ENCODE measurements around the gene MGAT5. TPM values are rescaled to one million over a fixed set of nuclear protein-coding genes. Genes with fewer than 3 reads are reported as not detected.

The MGAT5 gene
- total RNA-seq, 1 donor from 2014 or later, result 151 TPM

DNA sequence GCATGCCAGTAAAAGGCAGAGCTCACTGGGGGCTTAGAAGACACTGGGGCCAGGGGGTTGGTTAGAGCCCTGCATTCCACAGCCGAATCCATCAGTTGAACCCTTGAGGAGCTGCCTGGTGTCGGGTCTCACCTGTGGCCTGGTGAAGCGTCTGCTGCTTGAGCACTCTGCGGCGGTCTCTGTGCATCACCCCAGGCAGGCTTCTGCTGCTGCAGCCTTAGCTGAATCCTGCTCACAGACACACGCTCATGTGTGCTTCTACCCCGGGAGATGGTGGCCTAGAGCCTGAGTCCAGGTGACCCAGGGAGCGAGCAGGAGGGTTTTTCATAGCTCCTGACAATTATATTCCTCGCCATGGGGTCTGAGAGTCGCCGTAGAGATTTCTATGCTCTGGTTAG, 192.1 kb downstream of the MGAT5 start:
- DNase-seq (ENCODE audit: low spot score), result no peak

DNA sequence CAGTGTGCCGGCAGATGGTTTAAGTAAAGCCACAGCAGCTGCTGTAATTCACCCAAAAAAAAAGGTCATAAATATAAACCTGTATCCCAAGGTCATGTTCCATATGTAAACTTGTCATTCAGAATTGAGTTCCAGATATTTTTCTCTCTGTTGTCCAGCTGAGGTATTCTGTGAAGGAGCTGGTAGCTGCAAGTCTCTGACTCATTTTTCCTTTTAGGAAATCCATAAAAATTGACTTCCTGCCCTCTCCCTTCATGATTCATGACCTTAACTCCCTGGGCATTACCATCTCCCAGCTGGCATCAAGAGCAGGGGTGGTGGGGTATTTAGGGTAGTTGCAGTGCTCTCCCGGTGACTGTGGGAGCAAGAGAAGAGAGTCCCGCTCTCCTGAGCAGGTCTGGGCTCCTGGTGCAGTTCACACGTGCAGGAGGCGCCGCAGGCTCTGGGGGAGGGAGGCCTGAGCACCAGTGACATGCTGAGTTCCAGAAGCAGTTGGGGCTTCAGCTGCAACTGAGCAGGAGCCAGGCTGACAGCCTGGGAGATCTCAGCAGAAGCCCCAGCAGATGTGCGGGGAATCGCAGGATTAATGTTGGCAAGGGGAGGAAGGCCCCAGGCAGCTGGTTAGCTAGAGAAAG, 192.6 kb downstream of the MGAT5 start:
- peak; percentile 87 for DNase-seq (ENCODE audit: low spot score)

DNA sequence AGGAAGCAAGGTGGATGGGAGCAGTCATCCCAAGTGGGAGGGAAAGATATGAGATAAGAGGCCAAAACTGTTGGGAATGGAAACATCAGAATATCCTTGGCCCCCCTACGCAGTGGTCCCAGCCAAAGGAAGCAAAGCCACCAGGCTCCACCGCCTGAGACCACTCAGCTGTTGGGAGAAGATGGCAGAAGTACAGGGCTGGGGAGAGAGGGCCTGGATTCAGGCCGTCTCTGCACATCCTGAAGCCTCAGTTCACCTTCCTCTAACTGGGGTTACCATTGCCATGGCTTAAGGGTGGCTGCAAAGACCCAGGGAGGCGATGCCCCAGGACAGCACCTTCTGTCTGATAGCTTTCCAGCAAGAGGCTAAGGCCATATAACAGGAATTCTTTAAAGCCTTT, 193.8 kb downstream of the MGAT5 start:
- DNase-seq (ENCODE audit: low spot score), result no peak

DNA sequence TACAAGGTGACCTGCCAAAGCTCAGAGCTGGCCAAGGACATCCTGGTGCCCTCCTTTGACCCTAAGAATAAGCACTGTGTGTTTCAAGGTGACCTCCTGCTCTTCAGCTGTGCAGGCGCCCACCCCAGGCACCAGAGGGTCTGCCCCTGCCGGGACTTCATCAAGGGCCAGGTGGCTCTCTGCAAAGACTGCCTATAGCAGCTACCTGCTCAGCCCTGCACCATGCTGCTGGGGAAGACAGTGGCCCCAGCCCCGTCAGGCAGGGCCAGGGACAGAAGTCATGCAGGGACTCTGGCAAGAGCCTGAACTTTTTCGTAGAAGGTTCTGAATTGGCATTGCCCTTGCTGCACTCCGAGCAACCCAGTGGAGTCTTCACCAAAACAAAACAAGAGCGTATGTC, 194.8 kb downstream of the MGAT5 start:
- no peak for DNase-seq (ENCODE audit: low spot score)

DNA sequence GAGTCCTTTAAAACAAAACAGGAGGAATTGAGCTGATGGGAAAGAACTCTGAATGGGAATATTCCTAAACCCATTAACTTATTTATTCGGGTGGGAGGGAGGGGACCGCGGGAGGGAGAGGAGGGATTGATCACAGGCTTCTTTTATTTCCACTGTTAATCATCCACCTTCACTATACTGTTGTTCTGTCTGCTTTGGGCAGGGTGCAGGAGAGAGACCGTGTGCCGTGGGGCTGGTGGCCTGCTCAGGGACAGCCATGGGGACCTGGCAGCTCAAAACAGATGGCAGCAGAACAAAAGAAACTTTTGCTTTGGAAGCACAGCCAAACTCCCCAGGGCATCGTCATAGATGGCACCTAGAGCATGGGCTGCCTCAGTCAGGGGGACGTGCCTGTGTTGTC, 195.3 kb downstream of the MGAT5 start:
- DNase-seq (ENCODE audit: low spot score), result no peak

DNA sequence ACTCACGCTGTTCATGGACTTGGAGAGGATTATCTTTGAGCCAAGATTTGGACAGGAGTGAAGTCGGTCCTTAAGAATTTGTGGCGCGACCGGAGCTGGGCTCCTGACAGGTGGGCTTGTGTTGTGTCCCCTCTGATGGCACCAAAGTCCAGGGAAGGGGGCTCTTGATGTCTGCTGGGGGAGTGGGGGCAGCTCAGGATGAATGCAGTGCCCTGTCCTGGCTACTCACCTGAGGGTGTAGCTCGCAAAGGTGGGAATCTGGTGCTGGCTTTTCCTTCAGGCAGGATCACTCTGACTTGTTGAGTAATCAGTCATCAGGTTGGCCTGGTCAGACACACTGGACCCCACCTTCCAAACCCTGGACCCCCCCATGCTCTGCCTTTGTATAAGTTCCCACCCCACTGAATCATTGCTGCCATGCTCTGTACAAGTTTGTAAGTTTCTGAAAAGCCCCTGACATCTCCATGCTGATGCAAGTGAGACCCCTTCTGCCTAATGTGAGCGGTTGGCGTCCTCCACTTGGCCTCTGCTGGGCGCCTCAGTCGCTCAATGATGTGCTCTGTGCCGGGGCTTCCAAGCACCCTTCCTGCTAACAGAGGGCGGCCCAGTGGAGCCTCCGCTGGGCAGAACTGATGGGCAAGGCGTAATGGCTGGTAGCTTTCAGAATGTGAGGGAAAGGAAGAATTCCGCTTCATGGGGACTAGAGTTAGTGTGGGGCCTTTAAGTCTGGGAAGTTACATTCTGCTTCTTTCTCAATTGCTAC, 196.1 kb downstream of the MGAT5 start:
- no peak for DNase-seq (ENCODE audit: low spot score)

DNA sequence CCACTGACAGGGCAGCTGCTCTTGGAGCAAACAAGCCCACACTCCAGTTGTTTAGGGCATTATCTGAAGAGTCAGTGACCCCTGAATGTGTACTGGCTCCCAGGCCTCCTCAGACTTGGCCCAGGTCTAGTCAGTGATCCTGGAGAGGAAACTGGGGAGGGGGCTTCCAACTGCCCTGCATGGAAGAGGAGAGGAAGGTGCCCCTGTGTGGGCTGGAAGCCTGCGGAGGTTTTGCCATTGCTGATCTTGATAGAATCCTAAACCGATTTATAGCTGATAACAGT, 197.4 kb downstream of the MGAT5 start:
- no peak for DNase-seq (ENCODE audit: low spot score)

DNA sequence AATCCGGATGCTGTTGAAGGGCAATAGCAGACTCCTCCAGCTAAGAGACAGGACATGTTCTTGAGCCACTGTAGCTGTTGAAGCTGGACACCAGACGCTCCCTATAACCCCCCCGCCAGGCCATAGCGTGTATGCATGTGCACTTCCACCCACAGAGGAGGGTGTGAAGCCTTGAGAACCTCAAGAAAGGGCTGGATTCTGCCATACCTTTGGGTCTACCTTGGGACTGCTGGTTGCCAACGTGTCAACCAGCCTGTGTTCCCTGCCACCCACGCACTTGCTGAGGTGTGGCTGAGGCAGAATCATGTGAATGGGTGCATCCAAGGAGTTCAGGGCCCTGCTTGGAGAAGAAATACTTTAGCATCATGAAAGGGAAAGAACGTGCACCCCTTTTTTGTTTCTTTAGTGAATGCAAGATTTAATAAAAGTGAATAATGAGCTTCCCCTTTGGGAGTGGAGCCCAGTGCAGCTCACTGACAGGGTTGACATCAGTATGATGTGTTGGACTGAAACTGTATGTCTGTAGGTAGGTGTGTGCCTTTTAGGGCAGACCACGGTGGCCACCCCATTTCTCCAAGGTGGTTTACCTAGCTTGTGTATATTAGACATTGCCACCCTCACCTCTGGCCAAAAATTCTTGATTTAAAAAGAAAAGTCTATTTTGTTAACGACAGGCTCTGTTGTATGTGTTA, 198.3 kb downstream of the MGAT5 start:
- no peak for DNase-seq (ENCODE audit: low spot score)

DNA sequence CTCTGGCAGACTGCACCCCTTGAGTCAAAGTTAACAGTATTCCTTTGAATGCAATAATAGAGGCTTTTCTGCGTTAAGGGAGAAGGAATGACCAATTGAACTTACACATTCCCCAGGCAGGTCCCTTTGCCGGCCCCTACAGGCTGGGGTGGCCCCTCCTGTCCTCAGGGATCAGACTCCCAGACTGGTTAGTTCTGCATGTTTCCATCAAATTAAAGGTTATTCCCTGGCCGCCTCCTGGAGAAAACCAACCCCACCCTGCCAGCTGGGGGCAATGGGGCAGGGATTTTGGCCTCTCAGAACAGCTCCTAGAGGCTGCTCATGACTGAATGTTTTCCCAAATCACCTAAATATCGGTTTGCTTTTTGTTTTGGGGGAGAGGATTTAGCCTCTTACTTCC, 199.6 kb downstream of the MGAT5 start:
- DNase-seq (ENCODE audit: low spot score), result no peak

DNA sequence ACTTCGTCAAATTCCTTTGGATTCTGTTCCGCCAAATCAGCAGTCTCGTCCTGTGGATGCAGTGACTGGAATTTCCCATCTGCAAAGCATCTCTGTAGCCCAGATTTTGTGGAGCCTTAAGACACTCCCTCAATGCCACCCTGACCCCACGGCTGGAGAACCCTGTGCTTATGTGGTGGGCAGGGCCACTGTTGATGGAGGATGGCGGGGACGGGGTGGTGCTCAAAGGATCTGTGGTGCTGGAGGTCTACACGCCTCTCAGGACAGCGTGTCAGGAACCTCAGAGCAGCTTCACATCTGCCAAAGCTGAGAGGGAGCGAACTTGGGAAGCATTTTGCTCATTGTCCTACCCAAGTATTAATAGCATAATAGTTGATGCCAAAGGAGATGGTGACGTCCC, 200.1 kb downstream of the MGAT5 start:
- DNase-seq (ENCODE audit: low spot score), result no peak

DNA sequence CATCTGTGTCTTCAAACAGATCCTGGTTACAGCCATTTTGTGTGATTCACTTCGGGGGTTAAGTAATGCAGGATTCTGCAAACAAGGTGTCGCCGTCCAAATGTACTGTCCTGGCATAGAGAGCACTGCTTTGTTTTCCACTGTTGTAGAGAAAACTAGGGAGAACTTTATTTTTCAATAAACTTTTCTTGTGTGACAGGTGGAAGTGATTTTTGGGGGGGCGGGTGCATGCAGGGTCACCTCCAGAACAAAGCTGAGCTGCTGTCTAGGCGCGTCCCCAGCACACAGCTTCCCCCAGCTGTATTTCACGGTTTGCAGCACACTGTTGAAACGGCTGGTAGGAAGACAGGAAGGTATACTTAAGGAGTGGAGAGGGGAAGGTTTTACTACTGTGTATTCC, 200.6 kb downstream of the MGAT5 start:
- DNase-seq (ENCODE audit: low spot score), result no peak

DNA sequence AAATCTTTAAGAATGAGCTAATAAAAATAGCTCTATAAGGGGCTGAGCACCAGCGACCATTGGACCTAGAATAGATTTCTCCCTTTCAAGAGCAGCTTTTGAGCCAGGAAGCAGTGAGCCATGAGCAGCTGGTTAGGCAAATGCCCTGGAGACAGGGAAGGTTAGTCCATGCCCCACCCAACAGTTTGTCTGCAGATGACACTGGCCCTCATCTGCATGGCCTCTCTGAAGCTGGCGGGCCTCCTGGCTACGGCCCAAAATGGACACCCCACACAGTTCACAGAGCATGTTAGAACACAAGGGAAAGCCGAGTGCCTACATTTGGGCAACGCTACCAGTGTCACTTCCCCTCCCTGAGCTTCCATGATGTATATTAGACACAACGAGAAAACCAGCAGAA, 201.1 kb downstream of the MGAT5 start:
- DNase-seq (ENCODE audit: low spot score), result no peak

DNA sequence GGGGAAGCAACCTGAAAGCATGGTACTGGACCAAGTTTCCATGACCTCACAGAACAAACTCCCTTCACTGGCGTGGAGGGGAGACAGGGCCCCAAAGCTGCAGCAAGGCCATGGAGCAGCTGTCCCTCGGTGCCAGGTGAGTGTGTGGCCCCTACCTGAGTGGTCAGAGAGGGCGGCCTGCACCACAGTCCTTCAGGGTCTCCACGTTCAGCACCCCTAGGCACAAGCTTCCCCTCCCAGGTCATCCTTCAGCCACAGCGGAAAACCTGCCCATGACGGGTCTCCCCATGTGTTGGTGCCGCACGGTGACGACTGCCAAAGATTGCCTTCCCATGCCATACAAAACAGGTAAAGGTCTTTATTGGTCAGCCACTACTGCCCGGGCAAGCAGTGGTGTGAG, 201.6 kb downstream of the MGAT5 start:
- DNase-seq (ENCODE audit: low spot score), result no peak

DNA sequence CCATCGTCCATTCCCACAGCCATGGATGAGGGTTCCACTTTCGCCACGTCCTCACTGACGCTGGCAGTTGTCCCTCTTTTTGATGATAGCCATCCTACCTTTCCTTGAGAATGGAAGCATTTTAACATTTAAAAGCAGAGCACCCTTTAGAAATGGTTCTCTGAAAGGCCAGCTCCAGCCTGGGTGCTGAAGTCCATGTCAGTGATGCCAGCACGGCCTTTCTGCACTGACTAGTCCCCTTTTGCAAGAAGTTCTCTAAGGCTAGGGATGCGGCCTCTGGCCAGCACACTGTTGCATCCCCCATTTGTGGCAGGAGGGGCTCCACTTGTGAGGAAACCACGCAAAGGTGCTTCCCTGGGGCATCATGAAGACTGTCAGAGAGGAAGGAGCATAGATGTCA, 203.5 kb downstream of the MGAT5 start:
- DNase-seq (ENCODE audit: low spot score), result no peak

DNA sequence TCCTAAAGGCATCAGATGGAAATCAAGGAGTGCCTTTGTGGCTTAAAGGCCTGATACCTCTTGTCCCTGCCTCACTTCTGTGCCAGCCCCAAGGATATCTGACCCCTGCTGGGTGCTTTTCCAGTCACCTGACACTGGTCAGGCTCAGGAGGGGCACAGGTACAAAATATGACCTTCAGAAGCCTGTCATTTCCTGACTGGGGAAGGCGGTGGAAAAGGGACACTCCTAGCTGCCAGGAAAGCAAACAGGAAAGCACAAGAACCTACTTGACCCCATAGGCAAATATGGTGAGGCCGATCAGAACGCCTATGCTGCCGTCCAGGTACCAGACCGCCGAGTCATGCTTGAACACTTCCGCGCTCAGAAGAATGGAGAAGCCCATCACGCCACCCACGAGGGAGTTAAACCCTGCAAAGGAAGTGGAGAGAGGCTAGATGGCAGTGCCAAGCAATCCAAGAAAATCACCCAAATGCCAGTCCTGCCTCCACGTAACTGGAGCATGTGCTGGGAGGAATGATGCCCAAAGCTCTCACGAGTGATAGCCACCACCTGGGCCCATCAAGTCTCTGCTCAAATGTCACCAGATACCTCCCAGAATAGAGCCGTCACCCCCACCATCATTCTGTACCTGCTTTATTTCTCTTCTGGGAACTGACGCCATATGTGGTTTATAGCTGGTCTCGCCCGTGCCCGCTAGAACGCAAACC, 204.0 kb downstream of the MGAT5 start:
- DNase-seq (ENCODE audit: low spot score), result no peak

DNA sequence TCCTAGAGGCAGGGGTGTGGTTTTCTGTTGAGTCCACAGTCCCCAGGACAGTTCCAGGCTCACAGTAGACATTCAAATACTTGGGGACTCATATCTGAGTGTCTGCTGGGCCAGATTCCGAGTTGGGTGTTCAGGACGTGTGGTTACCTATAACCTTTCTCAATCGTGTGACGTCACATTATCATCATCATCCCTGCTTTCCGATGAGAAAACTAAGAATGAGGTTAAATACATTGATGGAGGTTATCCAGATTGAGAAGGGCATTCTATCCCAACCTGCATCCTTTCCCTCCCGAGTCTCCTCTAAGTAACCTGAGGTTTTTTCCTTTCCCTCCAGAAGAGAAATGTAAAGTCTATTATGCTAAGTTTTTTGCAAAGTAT, 204.6 kb downstream of the MGAT5 start:
- no peak for DNase-seq (ENCODE audit: low spot score)

DNA sequence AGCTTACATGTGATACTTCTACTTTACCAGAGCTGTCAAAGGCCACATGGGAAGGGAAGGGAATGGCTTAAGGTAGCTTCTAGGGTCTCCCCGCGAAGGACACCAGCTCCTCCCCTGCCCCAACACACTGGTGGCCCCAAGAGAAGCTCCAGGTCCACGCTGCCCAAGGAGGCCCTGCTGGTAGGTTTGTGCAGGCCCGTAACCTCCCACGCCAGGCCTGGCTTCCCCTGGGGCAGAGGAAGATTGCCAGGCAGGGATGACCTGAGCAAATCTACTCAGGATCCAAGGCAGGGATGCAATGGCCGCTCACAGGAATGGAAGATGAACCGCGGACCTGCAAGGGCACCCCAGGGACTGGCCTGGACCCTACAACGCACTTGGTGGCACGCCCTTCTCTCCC, 205.1 kb downstream of the MGAT5 start:
- DNase-seq (ENCODE audit: low spot score), result no peak

DNA sequence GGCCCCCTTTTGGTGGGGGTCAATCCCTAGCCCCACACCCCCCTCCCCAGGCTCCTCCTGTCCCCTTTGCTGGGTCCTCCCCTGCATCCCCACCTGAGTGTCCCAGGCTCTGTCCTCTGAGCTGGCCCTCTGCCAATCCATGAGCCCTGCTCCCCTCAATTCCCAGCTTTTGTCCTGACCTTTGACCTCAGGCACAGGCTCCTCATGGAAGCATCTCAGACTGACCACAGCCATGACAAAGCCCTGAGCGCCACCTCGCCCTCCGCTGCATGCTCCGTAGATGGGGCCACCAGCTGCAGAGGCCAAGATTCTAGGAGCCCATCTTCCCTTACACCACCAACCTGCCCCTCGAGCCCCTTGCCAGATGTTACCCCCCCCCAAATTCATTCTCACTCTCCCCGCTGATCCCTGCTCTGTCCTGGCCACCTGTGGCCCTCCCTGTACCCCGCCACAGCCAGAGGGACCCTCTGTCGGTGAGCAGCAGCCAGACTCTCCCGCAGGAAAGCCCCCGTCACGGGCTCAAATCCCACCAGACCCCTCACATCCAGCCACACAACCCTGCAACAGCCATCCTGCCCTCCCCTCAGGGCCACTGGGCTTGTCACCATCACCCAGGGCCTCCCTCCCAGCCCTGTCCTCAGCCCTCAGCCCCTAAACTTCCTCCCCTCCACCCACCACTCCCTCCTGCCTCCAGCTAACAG, 206.0 kb downstream of the MGAT5 start:
- no peak for DNase-seq (ENCODE audit: low spot score)

DNA sequence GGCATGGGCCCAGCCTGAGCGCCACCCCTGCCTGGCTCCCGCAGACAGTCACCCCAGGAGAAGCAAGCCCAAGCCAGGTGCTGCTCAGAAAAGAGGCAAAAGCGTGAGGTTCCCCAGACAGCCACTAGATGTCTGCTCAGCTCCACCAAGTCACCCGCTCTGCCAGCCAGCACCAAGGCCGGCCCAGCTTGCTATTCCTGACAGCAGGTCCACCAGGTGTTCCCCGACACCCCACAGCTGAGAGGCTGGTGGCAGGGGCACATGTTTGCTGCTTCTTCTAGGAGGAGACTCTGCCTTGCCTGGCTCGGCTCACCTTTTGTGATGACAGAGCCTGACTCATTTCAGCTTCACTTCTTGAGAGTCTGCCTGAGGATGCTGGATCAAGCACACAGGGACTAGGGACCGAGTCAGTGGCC, 206.7 kb downstream of the MGAT5 start:
- DNase-seq (ENCODE audit: low spot score), result peak; percentile 56

DNA sequence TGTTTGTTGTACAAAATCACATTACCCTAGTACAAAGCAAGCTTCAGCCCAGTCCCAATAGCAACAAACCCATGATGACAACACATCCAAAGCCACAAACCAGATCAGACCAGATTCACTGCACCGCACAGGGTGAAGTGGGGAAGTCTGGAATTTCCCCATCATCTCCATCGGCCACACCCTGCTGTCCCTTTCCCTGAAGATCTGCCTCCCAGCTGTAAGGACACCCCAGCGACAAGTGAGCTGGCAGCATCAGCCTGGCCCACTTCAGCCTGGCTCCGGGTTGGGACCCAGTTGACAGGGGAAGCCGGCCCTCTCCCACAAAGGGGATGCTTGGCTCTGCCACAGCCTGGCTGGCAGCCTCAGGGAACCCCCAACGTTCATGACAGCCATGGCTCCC, 207.6 kb downstream of the MGAT5 start:
- DNase-seq (ENCODE audit: low spot score), result peak; percentile 7

DNA sequence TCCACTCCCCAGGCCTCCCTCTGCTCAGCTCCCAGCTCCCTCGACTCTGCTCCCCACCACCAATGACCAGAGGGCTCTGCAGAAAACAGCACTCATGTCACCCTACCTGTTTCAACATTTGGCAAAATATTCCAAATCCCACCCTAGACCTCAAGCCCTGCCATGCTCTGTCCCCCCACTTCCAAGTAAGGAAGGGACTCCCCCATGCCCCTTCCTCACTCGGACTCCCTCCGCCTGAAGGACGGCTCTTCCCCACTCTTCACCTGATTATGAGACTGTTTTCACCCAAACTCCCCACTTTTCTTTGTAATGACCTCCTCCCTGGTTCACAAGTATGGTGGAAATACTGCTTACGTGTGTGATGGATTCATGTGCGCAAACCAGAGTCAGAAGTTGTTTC, 208.4 kb downstream of the MGAT5 start:
- DNase-seq (ENCODE audit: low spot score), result no peak

All from umbilical cord (tissue), 2 donors.